ENCODE data around the gene NOL4L. TPM values are rescaled to one million over a fixed set of nuclear protein-coding genes. Genes with fewer than 3 reads are reported as not detected.

Gene NOL4L
- total RNA-seq, 1 experiment from 2014 or later: 1.4 TPM

DNA sequence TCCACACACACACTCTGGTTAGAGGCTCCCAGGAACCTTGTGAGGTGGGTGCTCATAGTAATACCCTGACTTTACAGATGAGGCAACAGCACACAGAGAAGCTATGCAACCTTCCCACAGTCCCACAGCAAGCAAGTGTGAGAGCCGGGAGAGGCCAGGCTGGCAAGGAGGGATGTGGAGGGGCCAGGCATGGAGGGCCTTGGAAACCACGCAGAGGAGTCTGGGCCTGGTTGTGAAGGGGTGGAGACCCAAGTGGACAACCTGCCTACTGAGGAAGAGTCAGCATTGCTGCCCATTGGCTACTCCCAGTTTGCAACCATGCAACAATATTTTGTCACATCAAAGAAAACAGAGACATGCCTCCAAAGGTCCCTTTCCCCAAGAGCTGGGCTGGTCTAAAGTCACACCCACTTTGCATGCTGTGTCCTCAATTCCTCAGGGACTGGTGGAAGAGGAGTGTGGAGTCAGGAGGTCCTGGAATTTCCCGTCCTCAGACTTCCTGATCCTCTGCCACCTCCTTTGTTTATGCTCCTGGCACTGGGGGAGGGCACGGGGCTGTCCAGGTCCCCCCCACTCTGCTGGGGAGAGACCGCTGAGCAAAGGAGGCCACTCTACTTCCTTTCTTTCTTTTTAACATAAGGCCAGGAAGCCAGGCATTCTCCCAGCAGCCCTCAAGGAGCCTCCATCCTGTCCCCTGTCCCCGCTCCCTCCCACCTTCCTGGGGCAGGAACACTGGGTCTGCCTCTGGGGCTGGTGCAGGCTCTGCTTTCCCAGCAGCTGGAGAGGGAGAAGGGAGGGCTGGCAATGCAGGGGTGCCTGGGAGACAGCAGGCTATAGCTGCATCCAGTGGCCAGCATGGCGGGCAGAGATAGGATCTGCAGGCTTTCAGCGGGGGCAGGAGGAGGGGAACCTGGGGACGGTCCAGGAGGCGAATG lies 68.3 kb downstream of the NOL4L start:
- POLR2A ChIA-PET (ENCODE audit: low non-redundant PET): no interaction called here
- H3K4me1 ChIP-seq (ENCODE audit: insufficient read depth, low read length, poor library complexity, severe bottlenecking): no peaks in the 10 kb centered on the region
- BruUV-seq (replicated peaks): no TSS peak
- H3K9me3 ChIP-seq (ENCODE audit: low read depth, low read length, poor library complexity, severe bottlenecking): no peaks in the 10 kb centered on the region
- no peak overlapping the region for H3K4me3 ChIP-seq (ENCODE audit: low read depth, low read length, poor library complexity, severe bottlenecking)
- TF ChIP-seq EZH2 (IDR thresholded peaks at IDR 0.05; ENCODE audit: borderline replicate concordance, low read depth, low read length, poor library complexity, severe bottlenecking): no peak
- TF ChIP-seq, protein P1, sequence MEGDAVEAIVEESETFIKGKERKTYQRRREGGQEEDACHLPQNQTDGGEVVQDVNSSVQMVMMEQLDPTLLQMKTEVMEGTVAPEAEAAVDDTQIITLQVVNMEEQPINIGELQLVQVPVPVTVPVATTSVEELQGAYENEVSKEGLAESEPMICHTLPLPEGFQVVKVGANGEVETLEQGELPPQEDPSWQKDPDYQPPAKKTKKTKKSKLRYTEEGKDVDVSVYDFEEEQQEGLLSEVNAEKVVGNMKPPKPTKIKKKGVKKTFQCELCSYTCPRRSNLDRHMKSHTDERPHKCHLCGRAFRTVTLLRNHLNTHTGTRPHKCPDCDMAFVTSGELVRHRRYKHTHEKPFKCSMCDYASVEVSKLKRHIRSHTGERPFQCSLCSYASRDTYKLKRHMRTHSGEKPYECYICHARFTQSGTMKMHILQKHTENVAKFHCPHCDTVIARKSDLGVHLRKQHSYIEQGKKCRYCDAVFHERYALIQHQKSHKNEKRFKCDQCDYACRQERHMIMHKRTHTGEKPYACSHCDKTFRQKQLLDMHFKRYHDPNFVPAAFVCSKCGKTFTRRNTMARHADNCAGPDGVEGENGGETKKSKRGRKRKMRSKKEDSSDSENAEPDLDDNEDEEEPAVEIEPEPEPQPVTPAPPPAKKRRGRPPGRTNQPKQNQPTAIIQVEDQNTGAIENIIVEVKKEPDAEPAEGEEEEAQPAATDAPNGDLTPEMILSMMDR (conservative IDR thresholded peaks at IDR 0.05; ENCODE audit: low read depth, low read length): no peak
- CTCF ChIA-PET: no interaction called here
- no peaks in the 10 kb centered on the region for H3K27me3 ChIP-seq (replicated peaks; ENCODE audit: insufficient read depth, low read depth, low read length, poor library complexity)
- intact Hi-C loops (cut with micrococcal nuclease; ENCODE audit: unreplicated experiment): no loop called here
- no peak for DNase-seq (ENCODE audit: low spot score)
- H3K36me3 ChIP-seq (ENCODE audit: insufficient read depth, low read length, poor library complexity, severe bottlenecking): no peaks in the 10 kb centered on the region
- H3K27ac ChIP-seq (ENCODE audit: low read depth, low read length, poor library complexity, severe bottlenecking): no peak overlapping the region

DNA sequence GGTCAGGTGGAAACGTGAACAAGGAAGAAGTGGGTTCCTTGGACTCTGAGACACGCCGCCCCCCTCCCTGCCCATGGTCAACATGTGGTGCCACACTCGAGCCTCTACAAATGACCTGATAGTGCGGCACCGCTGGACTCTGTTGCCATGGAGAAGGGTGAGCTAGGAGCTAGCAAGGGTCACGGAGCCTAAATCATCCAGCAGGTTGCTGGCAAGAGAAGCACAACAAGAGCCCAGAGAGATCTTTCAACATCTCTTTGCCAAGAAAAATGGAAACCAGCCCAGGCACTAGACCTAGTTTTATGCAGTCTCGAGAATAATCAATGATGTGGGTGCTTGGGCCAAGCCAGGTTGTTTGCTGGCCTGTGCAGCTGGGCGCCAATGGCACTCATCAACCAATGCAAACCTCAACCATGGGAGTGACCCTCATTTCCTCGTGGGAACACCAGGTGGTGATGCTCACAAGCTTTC lies 69.5 kb downstream of the NOL4L start:
- Histone ChIP-seq H3K4me3 (ENCODE audit: low read depth, low read length, poor library complexity, severe bottlenecking) (no peak overlapping the region), H3K27me3 (replicated peaks; ENCODE audit: insufficient read depth, low read depth, low read length, poor library complexity) (no peaks in the 10 kb centered on the region), H3K4me1 (ENCODE audit: insufficient read depth, low read length, poor library complexity, severe bottlenecking) (no peaks in the 10 kb centered on the region), H3K36me3 (ENCODE audit: insufficient read depth, low read length, poor library complexity, severe bottlenecking) (no peaks in the 10 kb centered on the region), H3K27ac (ENCODE audit: low read depth, low read length, poor library complexity, severe bottlenecking) (no peak overlapping the region), H3K9me3 (ENCODE audit: low read depth, low read length, poor library complexity, severe bottlenecking) (no peaks in the 10 kb centered on the region)
- intact Hi-C loops (cut with micrococcal nuclease; ENCODE audit: unreplicated experiment): no loop called here
- BruUV-seq (replicated peaks): no TSS peak
- CTCF ChIA-PET: no interaction called here
- POLR2A ChIA-PET (ENCODE audit: low non-redundant PET): no interaction called here
- TF ChIP-seq, protein P1 (conservative IDR thresholded peaks at IDR 0.05; ENCODE audit: low read depth, low read length): no peak
- no peak for TF ChIP-seq EZH2 (IDR thresholded peaks at IDR 0.05; ENCODE audit: borderline replicate concordance, low read depth, low read length, poor library complexity, severe bottlenecking)
- no peak for DNase-seq (ENCODE audit: low spot score)

DNA sequence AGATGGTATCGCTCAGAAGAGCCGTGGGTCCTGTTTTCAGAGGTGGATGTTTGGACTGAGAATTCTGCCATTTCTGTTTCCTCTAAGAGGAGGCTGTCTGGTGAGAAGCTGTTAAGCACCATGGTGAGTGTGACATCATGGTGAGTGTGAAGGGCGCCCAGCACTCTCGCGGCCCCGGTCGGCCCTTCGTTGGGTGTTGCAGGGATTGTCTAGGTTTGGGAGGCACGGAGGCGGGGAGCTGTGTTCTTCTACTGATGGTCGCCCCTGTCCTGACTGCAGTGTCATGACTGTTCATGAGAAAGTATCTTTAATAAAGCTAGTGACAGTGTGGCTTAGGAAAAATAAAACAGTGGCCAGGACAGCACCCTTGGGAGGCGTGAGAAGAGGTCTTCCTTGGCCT lies 70.4 kb downstream of the NOL4L start:
- no TSS peak for BruUV-seq (replicated peaks)
- Histone ChIP-seq H3K4me3 (ENCODE audit: low read depth, low read length, poor library complexity, severe bottlenecking) (no peak overlapping the region), H3K9me3 (ENCODE audit: low read depth, low read length, poor library complexity, severe bottlenecking) (no peaks in the 10 kb centered on the region), H3K27ac (ENCODE audit: low read depth, low read length, poor library complexity, severe bottlenecking) (no peak overlapping the region), H3K4me1 (ENCODE audit: insufficient read depth, low read length, poor library complexity, severe bottlenecking) (no peaks in the 10 kb centered on the region), H3K27me3 (replicated peaks; ENCODE audit: insufficient read depth, low read depth, low read length, poor library complexity) (no peaks in the 10 kb centered on the region), H3K36me3 (ENCODE audit: insufficient read depth, low read length, poor library complexity, severe bottlenecking) (no peaks in the 10 kb centered on the region)
- TF ChIP-seq, protein P1 (conservative IDR thresholded peaks at IDR 0.05; ENCODE audit: low read depth, low read length): no peak
- no peak for TF ChIP-seq EZH2 (IDR thresholded peaks at IDR 0.05; ENCODE audit: borderline replicate concordance, low read depth, low read length, poor library complexity, severe bottlenecking)
- CTCF ChIA-PET: no interaction called here
- POLR2A ChIA-PET (ENCODE audit: low non-redundant PET): no interaction called here
- intact Hi-C loops (cut with micrococcal nuclease; ENCODE audit: unreplicated experiment): no loop called here
- no peak for DNase-seq (ENCODE audit: low spot score)

All from A673 (cell line).